Measurements from ENCODE around the gene FIG4.

- TF ChIP-seq CTCF (IDR thresholded peaks at IDR 0.05; ENCODE audit: low read depth, low read length, poor library complexity, severe bottlenecking) (no peak), EZH2phosphoT487 (IDR thresholded peaks at IDR 0.05; ENCODE audit: borderline replicate concordance, low read length) (no peak)
Observed at GRCh38 chr6:109722564-109723254, 31.6 kb downstream of the FIG4 start.
